Activated CD4-positive, alpha-beta T cell treated with anti-CD3 and anti-CD28 coated beads for 4 hours (primary cell): ENCODE measurements around the gene L3MBTL3.

Experiments
- DNase-seq, 2 donors: peaks; one replicate each; pipeline ENCODE4 v3.0.0-alpha.2; 2020

Gene L3MBTL3

DNA sequence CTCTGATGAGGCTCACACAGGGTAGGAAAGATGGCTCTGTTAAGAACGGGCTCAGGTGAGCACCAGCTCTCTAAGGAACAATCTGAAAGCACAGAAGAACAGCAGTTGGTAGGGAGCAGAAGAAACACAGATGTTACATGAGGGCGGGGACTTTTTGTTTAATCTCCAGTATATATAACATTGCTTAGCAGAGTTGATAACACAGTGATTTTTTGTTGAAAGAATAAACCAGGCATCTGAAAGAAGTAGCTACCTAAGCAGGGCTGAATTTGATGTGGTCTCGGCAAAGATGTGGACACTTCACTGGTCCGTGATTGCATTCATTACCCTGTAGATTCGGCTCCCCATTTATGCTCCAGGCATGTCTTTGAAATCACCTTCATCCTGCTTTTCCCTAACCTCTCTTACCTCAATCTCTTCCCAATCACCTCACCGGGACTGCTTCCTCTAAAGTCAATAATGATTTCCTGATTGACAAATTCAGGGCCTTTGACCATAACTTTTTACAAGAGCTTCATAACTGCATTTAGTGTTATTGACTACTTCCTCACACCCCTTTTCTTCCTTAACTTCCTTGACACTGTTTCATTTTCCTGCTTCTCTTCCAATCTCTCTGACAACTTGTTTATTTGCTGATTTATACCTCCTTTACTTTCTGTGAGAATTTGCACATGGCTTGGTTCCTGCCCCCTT is 170.0 kb downstream of the L3MBTL3 start:
- no peak for DNase-seq

DNA sequence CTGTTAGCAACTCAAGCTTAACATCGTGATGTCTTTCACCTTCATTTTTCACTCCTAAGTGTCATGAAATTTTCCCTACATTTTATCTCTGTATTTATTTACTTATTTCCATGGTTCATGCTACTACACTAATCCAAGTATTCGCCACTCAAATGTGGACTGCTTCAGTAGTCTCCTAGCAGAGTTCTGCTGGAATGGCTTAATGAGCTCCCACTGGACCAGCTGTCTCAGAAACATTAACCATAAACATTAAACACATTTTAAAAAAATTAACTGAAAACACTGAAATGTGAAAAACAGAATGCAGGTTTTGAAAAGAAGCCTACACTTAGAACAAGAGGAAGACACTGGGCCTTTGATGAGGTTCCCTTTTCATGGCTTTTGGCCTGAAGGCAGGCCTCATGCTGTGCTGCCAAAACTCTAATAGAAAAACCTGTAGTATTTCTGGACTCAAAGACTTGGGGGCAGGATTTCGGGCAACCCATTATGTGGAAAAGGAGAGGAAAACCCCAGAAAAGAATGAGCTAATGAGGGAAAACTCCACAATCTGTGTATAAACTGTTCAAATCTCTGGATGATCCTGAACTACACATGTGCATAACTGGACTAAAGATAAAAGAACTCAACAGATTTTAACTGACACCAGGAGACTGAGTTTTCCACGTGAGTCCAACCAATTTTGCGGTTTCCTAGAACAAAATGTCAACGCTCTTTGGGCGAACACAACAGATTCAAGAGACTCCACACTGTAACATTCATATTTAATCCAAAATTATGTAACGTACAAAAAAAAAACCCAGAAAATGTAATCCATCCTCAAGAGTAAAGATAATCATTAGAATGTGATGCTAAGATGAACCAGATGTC is 171.4 kb downstream of the L3MBTL3 start:
- no peak for DNase-seq
